K562 (cell line): Measurements from ENCODE around the gene PITRM1. TPM values are rescaled to one million over a fixed set of nuclear protein-coding genes. Genes with fewer than 3 reads are reported as not detected.

Source experiments
- ARID1B ChIP-seq: fragments of 450-650 bp; IDR thresholded peaks from 2 replicates; pipeline ENCODE4 v1.6.1; 2016; ENCODE audit warnings: antibody characterized with exemption, mild to moderate bottlenecking, inconsistent platforms
- BRD4 ChIP-seq: fragments of 200-600 bp; sonication (generic); IDR thresholded peaks from 2 replicates; pipeline ENCODE4 v1.6.1; 2017; ENCODE audit warnings: inconsistent platforms
- CBX3 ChIP-seq, 2 experiments: IDR thresholded peaks; 1 replicate in 1 of 2; 2 replicates in 1 of 2; pipeline ENCODE4 v1.6.1; 2012; ENCODE audit warnings: inconsistent platforms in 2 of 2, low read length in 2 of 2, borderline replicate concordance in 1 of 2, control low read depth in 1 of 2
- DACH1 ChIP-seq: fragments of 450-650 bp; IDR thresholded peaks from 2 replicates; pipeline ENCODE4 v1.6.1; 2018; ENCODE audit not compliant: partially characterized antibody
- ESRRA ChIP-seq: fragments of 450-650 bp; IDR thresholded peaks from 2 replicates; pipeline ENCODE4 v1.6.1; 2014; ENCODE audit warnings: low read depth, mild to moderate bottlenecking, moderate library complexity, borderline replicate concordance
- HMGN3 ChIP-seq: IDR thresholded peaks from 2 replicates; pipeline ENCODE4 v1.6.1; 2011; ENCODE audit warnings: borderline replicate concordance, low read depth, mild to moderate bottlenecking, mixed read lengths, low read length; ENCODE audit not compliant: insufficient read length; ENCODE audit errors: extremely low read depth
- PYGO2 ChIP-seq: fragments of 450-650 bp; IDR thresholded peaks from 2 replicates; pipeline ENCODE4 v1.6.1; 2016; ENCODE audit warnings: mild to moderate bottlenecking, missing genetic modification characterization, moderate library complexity, missing compliant biosample characterization
- RBM14 ChIP-seq: fragments of 200-400 bp; formaldehyde crosslinking; IDR thresholded peaks from 2 replicates; pipeline ENCODE4 v1.6.1; 2018; ENCODE audit warnings: low read depth, mild to moderate bottlenecking, low read length, moderate library complexity, borderline replicate concordance; ENCODE audit not compliant: insufficient read depth
- RCOR1 ChIP-seq, 2 experiments: IDR thresholded peaks; 2 replicates each; pipeline ENCODE4 v1.6.1; 2012; ENCODE audit warnings: low read depth in 2 of 2, low read length in 2 of 2, borderline replicate concordance in 1 of 2, improper control_type of control experiment in 1 of 2
- TCF3 ChIP-seq: sonication (generic); formaldehyde crosslinking; IDR thresholded peaks from 2 replicates; pipeline ENCODE4 v1.4.0; 2020; ENCODE audit warnings: mild to moderate bottlenecking, missing genetic modification reagents
- ZNF23 ChIP-seq: fragments of 250-450 bp; sonication (Bioruptor Pico); IDR thresholded peaks from 2 replicates; pipeline ENCODE4 v1.4.0; 2020; ENCODE audit warnings: mild to moderate bottlenecking
- ZNF232 ChIP-seq: sonication (generic); formaldehyde crosslinking; IDR thresholded peaks from 2 replicates; pipeline ENCODE4 v1.8.0; 2022; ENCODE audit warnings: mild to moderate bottlenecking, missing genetic modification reagents
- ZNF644 ChIP-seq: fragments of 200-800 bp; sonication (Bioruptor generic); IDR thresholded peaks from 2 replicates; pipeline ENCODE4 v1.6.1; 2016; ENCODE audit warnings: low read depth, missing genetic modification characterization, missing compliant biosample characterization
- polyA plus RNA-seq, 8 experiments: library from polyadenylated mRNA; depleted of rRNA in 4 of 8; stranded (reverse) in 5 of 8; unstranded in 3 of 8; fragments of >200 nt; fragmentation: Nextera tagmentation in 2 of 8; fragmentation: Illumina TruSeq in 1 of 8; extraction: Ambion mirVana in 2 of 8; extraction: Trizol in 1 of 8; gene quantifications; 2 replicates each; pipeline versions ENCODE4 v1.2.1 to v1.2.3, GENCODE V29; 2011 to 2014; ENCODE audit warnings: inconsistent platforms in 1 of 8, missing spikeins in 1 of 8
- total RNA-seq, 7 experiments: library from RNA; depleted of rRNA in 6 of 7; stranded (reverse); fragments of >200 nt in 6 of 7; fragmentation: Illumina TruSeq in 2 of 7; extraction: Trizol in 2 of 7; gene quantifications; 2 replicates each; pipeline versions ENCODE4 v1.2.1 to v1.2.3, GENCODE V29; 2011 to 2021; ENCODE audit warnings: low replicate concordance in 1 of 7
- TF ChIP-seq, protein P1 (sequence below): sonication (generic); formaldehyde crosslinking; IDR thresholded peaks from 2 replicates; pipeline ENCODE4 v1.8.1; 2022; ENCODE audit warnings: missing genetic modification reagents
- TF ChIP-seq, protein P2 (sequence below): fragments of 450-650 bp; IDR thresholded peaks from 2 replicates; pipeline ENCODE4 v1.6.1; 2016; ENCODE audit warnings: low read depth
- TF ChIP-seq, protein P3 (sequence below): IDR thresholded peaks from 3 replicates; pipeline ENCODE4 v1.6.1; 2011; ENCODE audit warnings: borderline replicate concordance, mild to moderate bottlenecking; ENCODE audit not compliant: insufficient read length, insufficient read depth
- TF ChIP-seq, protein P4 (sequence below): sonication (generic); formaldehyde crosslinking; IDR thresholded peaks from 2 replicates; pipeline ENCODE4 v1.8.0; 2022; ENCODE audit warnings: mild to moderate bottlenecking, missing genetic modification reagents

The PITRM1 gene
- total and polyA plus RNA-seq, 9 of the 15 experiments (the other 6 are each of a cell fraction or from before 2014, with no cell fraction given) = 21.1 to 70.4 (median 39.7) TPM

DNA sequence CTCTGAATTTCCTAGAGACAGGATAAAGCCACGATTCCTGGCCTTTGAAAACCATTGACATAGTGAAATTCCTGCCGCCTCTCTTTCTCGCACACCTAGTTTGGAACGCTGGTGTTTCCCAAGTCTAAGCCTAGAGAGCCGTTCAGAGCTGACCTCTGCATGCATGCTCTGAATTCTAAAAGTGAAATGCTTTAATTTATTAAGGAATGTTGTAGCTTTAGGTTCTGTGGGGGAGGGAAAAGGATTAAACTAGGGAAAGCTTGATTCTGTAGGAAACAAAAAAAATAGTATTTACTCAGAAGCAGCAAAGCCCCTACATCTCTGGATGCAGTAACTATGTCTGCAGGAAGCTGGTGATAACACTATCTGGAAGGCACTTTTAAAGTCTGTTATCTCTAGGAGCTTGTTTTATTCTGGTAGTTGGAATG, 78.0 kb downstream of the PITRM1 start (continued):
- no peak for TF ChIP-seq HMGN3
- no peak for TF ChIP-seq RBM14
- TF ChIP-seq, protein P1, sequence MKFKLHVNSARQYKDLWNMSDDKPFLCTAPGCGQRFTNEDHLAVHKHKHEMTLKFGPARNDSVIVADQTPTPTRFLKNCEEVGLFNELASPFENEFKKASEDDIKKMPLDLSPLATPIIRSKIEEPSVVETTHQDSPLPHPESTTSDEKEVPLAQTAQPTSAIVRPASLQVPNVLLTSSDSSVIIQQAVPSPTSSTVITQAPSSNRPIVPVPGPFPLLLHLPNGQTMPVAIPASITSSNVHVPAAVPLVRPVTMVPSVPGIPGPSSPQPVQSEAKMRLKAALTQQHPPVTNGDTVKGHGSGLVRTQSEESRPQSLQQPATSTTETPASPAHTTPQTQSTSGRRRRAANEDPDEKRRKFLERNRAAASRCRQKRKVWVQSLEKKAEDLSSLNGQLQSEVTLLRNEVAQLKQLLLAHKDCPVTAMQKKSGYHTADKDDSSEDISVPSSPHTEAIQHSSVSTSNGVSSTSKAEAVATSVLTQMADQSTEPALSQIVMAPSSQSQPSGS = no peak
- peak in 1 of 2 experiments; percentile 61; a peak in 2 of 4 replicates for TF ChIP-seq RCOR1 (IDR thresholded peaks at IDR 0.05; ENCODE audit: borderline replicate concordance in 1 of 2, low read depth in 2 of 2, low read length in 2 of 2)
- TF ChIP-seq, protein P2, sequence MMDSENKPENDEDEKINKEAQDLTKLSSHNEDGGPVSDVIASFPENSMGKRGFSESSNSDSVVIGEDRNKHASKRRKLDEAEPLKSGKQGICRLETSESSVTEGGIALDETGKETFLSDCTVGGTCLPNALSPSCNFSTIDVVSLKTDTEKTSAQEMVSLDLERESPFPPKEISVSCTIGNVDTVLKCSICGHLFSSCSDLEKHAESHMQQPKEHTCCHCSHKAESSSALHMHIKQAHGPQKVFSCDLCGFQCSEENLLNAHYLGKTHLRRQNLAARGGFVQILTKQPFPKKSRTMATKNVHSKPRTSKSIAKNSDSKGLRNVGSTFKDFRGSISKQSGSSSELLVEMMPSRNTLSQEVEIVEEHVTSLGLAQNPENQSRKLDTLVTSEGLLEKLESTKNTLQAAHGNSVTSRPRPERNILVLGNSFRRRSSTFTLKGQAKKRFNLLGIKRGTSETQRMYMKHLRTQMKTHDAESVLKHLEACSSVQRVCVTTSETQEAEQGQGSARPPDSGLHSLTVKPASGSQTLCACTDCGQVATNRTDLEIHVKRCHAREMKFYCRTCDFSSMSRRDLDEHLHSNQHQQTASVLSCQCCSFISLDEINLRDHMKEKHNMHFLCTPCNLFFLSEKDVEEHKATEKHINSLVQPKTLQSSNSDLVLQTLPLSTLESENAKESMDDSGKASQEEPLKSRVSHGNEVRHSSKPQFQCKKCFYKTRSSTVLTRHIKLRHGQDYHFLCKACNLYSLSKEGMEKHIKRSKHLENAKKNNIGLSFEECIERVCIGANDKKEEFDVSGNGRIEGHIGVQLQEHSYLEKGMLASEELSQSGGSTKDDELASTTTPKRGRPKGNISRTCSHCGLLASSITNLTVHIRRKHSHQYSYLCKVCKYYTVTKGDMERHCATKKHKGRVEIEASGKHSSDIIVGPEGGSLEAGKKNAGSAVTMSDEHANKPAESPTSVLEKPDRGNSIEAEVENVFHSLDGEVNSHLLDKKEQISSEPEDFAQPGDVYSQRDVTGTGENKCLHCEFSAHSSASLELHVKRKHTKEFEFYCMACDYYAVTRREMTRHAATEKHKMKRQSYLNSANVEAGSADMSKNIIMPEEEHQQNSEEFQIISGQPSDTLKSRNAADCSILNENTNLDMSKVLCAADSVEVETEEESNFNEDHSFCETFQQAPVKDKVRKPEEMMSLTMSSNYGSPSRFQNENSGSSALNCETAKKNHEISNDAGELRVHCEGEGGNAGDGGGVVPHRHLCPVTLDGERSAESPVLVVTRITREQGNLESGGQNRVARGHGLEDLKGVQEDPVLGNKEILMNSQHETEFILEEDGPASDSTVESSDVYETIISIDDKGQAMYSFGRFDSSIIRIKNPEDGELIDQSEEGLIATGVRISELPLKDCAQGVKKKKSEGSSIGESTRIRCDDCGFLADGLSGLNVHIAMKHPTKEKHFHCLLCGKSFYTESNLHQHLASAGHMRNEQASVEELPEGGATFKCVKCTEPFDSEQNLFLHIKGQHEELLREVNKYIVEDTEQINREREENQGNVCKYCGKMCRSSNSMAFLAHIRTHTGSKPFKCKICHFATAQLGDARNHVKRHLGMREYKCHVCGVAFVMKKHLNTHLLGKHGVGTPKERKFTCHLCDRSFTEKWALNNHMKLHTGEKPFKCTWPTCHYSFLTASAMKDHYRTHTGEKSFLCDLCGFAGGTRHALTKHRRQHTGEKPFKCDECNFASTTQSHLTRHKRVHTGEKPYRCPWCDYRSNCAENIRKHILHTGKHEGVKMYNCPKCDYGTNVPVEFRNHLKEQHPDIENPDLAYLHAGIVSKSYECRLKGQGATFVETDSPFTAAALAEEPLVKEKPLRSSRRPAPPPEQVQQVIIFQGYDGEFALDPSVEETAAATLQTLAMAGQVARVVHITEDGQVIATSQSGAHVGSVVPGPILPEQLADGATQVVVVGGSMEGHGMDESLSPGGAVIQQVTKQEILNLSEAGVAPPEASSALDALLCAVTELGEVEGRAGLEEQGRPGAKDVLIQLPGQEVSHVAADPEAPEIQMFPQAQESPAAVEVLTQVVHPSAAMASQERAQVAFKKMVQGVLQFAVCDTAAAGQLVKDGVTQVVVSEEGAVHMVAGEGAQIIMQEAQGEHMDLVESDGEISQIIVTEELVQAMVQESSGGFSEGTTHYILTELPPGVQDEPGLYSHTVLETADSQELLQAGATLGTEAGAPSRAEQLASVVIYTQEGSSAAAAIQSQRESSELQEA = no peak
- no peak for TF ChIP-seq ESRRA
- TF ChIP-seq, protein P3, sequence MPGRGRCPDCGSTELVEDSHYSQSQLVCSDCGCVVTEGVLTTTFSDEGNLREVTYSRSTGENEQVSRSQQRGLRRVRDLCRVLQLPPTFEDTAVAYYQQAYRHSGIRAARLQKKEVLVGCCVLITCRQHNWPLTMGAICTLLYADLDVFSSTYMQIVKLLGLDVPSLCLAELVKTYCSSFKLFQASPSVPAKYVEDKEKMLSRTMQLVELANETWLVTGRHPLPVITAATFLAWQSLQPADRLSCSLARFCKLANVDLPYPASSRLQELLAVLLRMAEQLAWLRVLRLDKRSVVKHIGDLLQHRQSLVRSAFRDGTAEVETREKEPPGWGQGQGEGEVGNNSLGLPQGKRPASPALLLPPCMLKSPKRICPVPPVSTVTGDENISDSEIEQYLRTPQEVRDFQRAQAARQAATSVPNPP = no peak
- TF ChIP-seq, protein P4, sequence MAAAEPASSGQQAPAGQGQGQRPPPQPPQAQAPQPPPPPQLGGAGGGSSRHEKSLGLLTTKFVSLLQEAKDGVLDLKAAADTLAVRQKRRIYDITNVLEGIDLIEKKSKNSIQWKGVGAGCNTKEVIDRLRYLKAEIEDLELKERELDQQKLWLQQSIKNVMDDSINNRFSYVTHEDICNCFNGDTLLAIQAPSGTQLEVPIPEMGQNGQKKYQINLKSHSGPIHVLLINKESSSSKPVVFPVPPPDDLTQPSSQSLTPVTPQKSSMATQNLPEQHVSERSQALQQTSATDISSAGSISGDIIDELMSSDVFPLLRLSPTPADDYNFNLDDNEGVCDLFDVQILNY = no peak
- no peak for TF ChIP-seq CBX3 (IDR thresholded peaks at IDR 0.05; ENCODE audit: borderline replicate concordance in 1 of 2, low read length in 2 of 2)
- no peak for TF ChIP-seq ZNF232 (CRISPR knock-in tag)
- TF ChIP-seq ZNF23 (CRISPR knock-in tag) = no peak
- TF ChIP-seq ZNF644 = peak; percentile 8; the same call in 1 of the 2 replicates
- no peak for TF ChIP-seq DACH1
- no peak for TF ChIP-seq BRD4
- TF ChIP-seq ARID1B = peak; percentile 56
- TF ChIP-seq TCF3 (CRISPR knock-in tag) = peak; percentile 51; the same call in 1 of the 2 replicates
- no peak for TF ChIP-seq PYGO2 (tag)
